Suppressor macrophage treated with lipopolysaccharide for 4 hours (primary cell): ENCODE measurements around the gene OSBPL9.
A peak's percentile ranks its signal among the peaks of the same experiment; 100 is the strongest.
"Not testable (repeated sequence)": the region's sequence is repeated elsewhere in the genome, so short reads cannot be mapped to it uniquely, and the experiment has no call there.

Source experiments
- DNase-seq: peaks from one replicate; pipeline ENCODE4 v3.0.0-alpha.2; 2020

The OSBPL9 gene

DNA sequence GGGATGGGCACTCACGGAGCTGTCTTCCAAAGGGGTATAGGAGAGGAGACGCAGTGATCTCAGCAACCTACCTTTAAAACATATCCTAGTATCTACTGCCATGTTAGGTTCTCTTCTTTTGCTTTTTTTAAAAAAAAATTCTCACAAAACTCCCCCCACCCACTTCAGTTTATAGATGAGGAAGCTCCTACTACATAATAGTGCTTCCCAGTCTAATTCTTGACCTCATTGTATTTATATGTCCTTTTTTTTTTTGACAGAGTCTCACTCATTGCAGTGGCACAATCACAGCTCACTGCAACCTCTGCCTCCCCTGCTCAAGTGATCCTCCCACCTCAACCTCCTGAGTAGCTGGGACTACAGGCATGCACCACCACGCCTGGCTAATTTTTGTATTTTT, 99.9 kb downstream of the OSBPL9 start:
- DNase-seq, result no peak

DNA sequence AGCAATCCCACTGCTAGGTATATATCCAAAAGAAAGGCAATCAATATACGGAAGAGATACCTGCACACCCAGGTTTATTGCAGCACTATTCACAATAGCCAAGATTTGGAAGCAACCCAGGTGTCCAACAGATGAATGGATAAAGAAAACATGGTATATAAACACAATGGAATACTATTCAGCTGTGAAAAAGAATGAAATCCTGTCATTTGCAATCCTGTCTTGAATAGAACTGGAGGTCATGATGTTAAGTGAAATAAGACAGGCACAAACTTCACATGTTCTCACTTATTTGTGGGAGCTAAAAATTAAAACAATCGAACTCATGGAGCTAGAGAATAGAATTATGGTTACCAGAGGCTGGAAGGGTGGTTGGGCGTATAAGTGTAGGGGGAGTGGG, 101.0 kb downstream of the OSBPL9 start:
- DNase-seq, result no peak

DNA sequence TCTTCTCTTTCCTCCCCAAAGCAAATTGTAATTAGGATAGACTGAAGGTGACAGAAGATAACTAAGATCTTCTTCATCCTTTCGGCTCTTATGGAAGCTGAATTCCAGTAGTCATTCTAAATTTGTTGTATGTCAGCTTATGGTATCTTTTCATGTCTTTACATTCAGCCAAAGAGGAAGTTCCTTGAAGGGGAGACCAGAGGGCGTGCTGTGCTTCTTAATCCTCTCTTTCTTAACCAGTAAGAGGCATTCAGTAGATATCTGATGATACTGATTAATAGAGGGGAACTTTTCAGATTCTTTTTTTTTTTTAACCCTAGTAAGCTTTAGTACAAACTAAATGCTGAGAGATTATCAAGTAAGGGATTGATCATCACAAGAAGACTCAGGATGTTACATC, 102.3 kb downstream of the OSBPL9 start:
- peak; percentile 25 for DNase-seq

DNA sequence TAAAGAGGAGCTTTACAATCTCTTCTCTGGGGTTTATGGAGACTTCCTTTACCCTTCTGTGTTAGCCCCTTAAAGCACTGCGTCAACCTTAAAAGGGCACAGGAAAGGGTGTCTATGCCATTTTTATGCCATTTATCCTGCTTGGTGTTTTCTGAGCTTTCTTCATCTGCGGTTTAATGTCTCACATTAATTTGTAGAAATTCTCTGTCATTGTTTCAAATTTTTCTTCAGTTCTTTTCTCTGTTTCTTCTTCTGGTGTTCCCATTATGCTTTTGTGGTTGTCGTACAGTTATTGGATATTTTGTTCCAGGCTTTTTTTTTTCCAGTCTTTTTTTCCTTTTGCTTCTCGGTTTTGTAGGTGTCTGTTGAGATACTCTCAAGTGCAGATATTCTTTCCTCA, 107.9 kb downstream of the OSBPL9 start:
- no peak for DNase-seq

DNA sequence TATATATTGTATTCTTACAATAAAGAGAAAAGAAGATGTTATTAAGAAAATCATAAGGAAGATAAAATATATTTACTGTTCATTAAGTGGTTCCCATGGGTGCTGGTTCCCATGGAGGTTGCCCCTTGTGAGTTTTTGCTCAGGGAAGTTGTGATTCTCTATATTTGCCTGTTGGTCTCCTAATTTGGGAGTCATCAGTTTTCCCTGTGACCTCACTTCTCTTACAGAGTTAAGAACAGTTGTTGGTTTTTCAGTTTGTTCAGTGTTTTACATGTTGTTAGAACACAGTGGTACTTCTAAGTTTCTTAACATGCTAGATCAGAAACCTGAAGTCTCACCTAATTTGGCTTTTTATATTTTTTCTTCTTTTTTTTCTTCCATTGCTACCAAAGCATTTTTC, 109.2 kb downstream of the OSBPL9 start:
- DNase-seq, result peak; percentile 51

DNA sequence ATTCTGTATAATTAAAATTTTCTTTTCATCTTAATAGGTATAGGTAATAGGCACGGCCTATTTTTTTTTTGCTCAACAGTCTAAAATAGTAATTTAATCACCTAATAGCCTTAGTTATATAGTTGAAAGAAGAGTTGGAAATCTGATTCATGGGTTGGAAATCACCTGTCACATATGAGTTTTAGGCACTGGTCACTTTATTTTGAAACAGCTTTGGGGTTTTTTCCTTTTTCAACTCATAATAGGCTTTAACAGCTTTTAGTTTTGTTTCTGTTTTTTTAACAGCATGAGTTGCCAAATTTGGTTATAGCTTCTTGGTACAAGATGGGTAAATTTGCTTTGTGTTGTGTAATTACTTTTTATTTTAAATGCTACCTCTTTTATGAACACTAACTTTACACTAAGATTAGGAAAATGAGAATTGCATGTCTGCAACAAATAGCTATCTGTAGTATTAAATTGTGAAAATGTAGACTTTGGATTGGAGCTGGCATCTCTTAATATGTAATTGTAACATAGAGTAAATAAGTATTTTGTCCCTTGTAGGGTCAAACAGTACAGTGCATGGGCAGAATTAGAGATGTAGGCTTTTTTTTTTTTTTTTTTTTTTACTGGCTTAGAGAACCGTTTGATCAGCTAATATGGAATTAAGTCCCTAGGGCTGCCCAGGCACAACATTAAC, 109.8 kb downstream of the OSBPL9 start:
- peak; percentile 90 for DNase-seq

DNA sequence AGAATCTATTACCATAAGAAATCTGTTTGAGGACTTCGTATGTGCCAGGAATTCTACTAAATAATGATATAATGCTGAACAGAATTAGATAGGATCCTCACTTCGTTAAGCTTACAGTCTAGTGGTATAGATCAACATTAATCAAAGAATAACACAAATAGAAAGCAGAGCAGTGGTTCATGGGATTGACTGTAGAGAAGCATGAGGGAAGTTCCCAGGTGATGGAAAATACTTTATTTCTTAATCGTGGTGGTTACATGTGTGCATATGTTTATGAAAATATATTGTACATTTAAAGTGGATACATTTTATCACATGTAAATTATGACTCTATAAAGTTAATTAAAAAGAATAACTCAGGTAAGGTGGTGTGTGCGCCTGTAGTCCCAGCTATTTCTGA, 110.5 kb downstream of the OSBPL9 start:
- DNase-seq, result peak; percentile 29

DNA sequence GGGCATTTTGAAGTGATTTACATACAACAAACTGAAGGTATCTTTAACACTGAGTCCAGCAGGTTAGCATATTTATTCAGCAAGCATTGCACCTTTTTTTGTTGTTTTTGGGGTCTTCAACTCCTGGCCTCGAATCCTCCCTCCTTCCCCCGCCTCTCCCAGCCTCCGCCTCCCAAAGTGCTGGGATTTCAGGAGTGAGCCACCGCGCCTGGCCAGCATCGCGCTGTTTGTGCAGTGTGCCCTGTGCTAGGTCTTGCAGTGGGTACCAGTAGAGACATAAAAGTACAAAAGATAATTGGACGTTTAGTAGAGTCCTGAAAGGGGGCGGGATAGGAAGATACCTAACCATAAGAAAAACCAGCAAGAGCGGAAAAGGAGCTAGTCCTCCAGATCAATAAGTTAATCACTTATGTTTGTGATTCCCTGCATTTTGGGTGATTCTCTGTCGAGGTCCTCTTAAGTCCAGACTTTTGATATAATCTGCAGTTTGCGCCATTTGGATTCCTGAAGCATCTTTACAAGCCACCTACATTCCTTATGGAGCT, 111.8 kb downstream of the OSBPL9 start:
- no peak for DNase-seq

DNA sequence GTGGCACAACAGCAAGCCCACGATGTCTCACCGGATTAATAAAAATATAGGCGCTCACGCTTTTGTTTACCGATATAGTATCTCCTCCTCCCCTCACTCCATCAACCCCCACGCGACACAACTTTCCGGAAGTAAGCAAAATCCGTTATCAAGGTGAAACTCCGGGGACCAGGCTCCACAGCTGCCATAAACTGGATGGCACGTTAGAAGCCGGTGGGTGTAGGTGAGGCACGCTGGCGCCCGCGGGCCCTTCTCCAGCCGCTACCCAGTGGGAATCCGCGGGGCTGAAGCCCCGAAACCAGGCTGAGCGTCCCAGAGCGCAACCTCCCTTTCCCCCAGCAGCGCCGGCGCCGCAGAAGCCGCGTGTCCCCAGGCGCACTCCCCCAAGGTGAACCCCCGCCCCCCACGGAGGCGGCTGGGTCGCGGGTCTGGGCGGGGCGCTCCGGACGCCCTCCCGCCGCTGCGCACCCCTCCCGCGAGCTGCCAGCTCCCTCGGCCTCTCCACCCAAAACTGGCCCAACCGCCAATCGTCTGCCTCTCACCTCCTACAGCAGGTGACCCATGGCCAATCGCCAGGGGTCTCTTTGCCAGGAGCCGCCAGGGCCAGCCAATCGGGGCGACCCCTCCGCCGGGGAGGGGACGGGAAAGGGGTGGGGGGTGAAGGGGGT, 112.4 kb downstream of the OSBPL9 start:
- peak; percentile 94 for DNase-seq

DNA sequence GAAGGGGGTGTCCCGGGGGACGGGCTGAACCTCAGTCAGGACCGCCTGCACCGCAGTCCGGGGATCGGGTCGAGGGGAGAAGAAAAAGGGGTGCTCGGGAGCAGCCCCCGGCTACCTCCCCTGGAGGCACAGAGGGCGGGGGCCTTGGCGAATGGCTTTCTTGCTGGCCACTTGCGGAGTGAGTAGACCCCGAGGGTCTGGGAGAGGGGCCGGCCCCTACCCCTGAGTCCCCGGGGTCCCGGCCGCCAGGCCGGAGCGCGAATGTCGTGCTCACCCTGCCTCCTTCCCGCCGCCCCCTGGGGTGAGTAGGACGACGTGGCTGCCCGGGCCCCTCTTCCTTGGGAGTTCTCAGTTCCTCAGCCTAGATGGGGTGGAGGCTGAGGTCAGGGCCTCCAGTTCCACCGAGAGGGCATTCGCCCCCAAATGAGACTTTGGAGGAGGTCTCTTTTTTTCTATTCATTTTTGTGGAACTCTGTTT, 113.0 kb downstream of the OSBPL9 start:
- peak; percentile 54 for DNase-seq

DNA sequence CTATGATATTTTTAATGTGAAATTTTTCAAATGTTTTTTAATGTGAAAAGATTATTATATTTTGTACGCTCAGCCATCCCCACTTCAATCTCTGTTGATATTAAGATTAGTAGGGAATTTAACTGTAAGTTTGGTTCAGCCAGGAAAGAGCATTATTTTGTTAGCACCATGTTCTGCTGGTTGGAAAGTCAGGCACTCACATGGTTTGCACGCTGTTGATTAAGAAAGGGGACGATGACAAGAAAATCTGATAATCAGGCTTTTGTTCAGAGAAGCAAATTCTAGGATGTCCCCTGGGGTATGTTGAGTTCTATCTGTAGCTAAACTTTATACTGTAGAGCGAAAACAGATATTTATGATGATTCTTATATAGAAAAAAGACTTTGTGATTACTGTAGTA, 115.1 kb downstream of the OSBPL9 start:
- no peak for DNase-seq

DNA sequence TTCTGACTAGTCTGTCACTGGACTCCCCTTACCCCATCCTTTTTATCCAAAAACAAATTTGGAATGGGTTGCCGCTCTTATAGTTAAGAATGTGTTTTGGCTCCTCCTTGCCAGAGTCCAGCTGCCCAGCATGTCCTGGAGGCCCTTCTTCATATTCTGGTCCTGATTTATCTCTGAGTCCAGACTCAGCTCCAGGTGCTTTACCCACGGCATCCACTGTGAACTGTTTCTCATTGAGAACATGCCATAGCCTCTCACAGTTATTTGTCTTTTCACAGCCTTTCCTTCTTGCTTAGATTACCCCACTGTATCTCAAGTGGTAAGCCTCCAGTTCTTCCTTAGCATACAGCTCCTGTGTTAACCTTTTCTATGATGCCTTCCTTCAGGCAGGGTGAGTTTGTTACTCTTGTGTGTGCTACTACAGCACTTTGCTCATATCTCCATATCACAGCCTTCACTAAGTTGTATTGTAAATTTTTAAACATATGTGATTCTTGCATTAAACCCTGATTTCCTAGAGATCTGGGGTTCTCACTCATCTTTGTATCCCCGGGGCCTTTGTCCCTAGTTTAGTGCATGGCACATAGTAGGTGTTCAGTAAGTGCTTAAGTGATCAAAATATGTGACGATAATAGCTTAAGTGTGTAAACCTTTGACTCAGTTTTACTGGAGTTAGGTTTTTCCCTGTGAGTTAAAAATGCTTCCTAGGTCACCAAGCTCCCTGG, 116.0 kb downstream of the OSBPL9 start:
- no peak for DNase-seq

DNA sequence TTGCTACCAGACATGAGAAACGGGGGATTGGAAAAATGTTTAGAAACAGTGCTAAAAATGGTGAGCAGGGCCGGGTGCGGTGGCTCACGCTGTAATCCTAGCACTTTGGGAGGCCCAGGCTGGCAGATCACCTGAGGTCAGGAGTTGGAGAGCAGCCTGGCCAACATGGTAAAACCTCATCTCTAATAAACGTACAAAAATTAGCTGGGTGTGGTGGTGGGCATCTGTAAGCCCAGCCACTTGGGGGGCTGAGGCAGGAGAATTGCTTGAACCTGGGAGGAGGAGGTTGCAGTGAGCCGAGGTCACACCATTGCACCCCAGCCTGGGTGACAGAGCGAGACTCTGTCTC, 116.5 kb downstream of the OSBPL9 start:
- not testable (repeated sequence) for DNase-seq

DNA sequence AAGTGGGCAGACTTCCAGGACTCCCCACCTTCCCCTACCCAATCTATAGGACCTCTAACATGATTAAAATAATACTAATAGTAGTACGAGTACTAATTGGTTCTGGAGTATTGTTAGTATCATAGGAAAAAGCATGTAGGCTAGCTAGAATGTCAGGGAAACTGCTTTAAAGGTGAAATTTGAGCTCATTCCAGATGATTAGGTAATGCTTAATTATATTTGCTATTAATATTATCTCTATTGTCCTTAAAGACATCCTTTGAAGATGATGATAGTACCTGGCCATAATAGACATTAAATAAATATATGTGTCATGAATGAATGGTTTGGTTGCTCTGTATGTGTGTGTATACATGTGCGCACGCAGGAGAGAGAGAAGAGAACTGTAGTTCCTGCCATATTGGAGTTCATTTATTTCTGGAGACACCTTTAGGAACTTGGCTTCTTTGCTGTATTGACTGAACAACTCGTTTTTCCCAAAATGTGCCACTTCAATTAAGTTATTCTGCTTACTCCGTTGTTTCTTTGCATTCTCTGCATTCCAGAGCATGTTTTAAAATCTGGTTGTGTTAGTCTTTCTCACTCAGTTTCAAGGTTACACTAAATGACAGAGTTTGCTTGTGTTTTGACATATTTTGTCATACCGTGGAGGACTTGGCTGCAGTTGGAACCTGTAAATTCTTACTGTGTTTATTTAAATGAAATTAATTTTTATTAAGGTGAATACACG, 117.1 kb downstream of the OSBPL9 start:
- DNase-seq, result no peak

DNA sequence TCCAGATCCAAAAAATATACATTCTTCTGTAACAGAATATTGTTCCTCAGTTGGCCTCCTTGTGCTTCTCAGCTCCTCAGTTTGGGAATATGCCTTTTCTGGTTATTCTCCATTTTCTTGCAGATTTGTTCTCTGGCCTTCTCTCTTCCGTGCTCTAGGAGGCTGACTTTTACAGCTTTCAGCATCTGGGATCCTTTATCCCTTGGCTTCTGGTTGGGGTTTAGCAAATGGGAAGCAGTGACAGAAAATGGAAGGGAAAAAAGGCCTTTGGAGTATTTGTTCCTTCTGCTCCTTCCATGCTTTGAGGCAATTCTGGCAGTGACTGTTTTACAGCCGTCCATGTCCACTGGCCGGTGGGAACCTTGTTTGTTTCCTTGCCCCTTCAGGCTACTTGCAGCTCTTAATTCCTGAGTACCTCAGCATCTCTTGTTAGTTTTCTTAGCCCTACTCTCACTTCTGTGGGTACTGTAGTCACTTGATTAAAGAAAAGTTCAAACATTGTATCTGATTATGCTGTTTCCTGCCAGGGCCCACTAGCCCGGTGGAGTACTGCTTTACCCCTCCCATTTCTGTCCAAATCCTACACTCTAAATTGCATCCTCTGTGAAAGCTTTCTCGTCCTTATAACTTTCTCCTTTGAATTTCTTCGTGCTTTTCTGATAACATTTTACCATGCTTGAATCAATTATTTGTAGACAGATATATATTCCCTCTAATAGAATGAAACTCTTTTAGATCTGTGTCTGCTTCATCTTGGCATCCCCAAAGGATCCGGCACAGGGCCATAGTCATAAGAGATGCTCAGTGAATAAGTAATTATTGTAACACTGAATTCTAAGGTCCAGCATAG, 118.2 kb downstream of the OSBPL9 start:
- no peak for DNase-seq

DNA sequence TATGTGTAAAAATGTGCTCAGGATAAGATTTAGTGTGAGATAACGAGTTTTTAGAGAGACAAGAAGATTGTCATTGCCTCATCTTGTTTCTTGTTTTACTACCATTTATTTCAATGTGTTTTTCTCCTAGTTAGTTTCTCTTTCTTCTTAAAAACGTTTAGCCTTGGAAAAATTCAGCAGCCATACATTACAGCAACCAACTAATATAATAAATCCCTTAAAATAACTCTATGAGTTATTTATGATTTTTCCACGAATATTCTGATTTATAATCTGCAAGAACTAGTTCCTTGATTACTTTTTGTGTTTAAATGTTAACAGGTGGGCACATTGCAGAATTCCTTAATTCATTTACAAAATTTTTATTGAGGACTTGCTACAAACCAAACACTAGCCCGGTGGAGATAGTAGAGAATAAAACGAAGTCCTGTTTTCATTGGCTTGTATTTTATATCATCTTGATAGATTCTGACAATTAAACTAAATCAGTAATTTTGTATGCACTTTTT, 118.9 kb downstream of the OSBPL9 start:
- DNase-seq, result no peak

DNA sequence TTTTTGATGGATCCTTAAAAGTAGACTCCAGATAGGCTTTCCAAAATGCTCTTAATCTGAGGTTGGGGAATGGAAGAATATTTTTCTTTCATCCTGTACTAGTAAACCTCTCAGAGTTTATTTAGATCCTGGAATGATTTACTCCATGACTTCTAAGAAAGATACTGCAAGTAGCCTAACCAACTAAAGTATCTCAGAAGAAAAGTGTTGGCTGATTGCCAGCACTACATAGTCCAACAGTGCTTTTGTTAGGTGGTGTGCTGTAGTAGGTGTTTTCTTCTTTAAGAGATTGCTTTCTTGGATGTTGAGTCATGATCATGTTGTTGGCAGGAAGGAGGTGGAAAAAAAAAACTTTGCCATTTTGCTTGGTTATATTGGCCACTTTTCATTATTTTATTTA, 119.8 kb downstream of the OSBPL9 start:
- peak; percentile 23 for DNase-seq

DNA sequence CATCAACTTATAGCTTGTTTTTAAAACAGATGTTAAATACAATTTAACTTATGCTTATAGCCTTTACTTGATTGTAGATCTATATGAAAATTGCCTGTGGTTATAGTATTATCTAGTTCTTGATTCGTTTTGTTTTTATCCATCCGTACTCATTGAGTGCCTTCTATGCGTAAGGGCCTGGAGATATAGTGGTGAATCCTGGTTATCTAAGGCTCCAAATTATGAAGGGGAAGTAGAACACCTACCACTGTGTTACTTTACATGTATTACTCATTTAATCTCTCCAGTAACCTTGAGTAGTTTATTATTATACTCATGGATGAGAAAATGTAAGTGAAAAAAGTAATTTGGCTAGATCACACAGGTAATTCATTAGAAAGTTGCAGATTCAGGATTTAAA, 121.8 kb downstream of the OSBPL9 start:
- DNase-seq, result no peak

DNA sequence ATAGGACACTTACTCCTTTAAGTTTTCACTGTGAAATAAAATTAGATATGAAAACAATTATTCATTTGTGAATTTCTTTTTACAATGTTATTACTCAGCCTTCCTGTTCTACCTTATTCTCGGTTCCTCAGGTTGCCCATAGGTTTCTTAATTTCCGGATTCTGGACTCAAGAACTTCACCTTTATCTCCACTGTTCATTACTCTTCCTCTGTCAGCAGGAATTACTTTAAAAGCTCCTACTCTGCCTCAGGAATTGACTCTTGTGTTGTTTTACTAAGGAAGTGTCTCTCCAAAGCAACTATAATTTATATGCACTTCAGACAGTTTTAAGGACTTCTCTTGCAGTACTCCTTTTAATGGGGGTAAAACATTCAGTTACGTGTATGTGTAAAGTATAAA, 123.8 kb downstream of the OSBPL9 start:
- DNase-seq, result no peak

DNA sequence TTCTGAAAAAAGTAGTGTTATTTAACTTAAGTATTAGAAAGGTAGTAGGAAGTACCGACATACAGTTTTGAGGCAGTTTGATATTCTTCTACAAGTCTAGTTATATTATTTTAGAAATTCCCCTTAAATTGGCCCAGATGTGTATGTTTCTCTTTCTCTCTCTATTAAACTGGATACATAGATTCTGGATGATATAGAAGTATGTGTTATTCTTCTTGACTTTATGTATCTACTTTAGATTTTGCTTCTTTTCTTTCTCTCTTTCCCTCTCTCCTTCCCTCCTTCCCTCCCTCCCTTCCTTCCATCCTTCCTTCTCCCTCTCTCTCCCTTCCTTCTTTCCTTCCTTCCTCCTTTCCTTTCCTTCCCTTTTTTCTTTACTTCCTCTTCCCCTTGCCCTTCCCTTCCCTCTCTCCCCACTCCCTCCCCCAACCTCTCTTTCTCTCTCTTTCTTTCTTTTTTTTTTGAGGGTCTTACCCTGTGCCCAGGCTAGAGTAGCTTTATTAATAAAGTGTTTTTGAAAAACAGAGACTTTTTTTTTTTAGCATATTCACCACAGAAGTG, 124.3 kb downstream of the OSBPL9 start:
- DNase-seq, result no peak

DNA sequence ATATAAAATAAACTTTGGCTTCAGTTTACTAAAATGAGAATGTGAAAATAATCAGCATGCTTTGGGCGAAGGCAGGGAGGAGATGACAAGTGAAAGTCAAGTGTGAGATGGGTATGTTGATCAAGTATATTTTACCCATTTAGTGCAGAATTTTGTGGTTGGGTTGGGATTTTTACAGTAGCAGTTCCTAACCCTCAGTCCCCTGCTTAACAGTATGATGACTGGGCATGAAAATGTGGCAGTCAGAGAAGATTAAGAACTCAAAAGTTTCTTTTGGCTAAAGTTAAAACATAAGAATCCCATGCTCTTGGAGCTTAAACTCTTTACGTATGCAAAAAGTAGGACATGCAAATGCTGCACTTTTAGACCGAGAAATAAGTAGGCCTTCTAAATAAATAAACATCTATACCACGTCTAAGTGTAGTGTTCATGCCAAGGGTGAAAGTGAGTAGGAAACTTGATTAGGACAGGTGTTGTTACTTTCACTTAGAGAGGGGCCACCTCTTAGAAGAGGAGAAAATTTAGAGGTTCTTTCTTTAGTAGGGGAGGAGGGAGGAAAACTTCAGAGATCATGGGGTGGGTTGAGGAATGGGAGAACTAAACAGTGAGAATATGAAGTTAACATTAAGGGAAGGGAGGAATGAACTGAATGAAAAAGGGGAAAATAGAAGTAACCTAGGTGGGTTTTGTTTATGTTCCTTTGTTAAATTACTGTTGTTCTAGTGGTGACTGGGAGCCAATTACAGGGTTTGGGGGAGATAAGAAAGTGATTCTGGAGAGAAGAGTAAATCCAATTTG, 127.8 kb downstream of the OSBPL9 start:
- DNase-seq, result no peak
